NCI-H1417 (cell line): ENCODE data around the gene FGFR3.

Experiments
- DNase-seq, 3 experiments: peaks; one replicate each; lab custom pipeline; 2025; lab: John Stamatoyannopoulos, UW

FGFR3 gene

GRCh38 chr4:1756893-1757779 lies 36.0 kb upstream of the FGFR3 start:
- no peak for DNase-seq

- no peak for DNase-seq
Observed at GRCh38 chr4:1757836-1758235, 35.3 kb upstream of the FGFR3 start.

- no peak for DNase-seq
Observed at GRCh38 chr4:1758306-1759121, 34.6 kb upstream of the FGFR3 start.

- DNase-seq, result no peak
Observed at GRCh38 chr4:1759170-1759817, 33.8 kb upstream of the FGFR3 start.

- no peak for DNase-seq
Observed at GRCh38 chr4:1759818-1760223, 33.3 kb upstream of the FGFR3 start.

GRCh38 chr4:1760521-1761071 lies 32.5 kb upstream of the FGFR3 start:
- no peak for DNase-seq

GRCh38 chr4:1761130-1761689 lies 31.9 kb upstream of the FGFR3 start:
- no peak for DNase-seq

- DNase-seq, result no peak
Observed at GRCh38 chr4:1762264-1763010, 30.7 kb upstream of the FGFR3 start.

- no peak for DNase-seq
Observed at GRCh38 chr4:1763070-1763549, 30.0 kb upstream of the FGFR3 start.

GRCh38 chr4:1763550-1764080 lies 29.5 kb upstream of the FGFR3 start:
- peak in 1 of 3 experiments; percentile 19 for DNase-seq

GRCh38 chr4:1764670-1765069 lies 28.4 kb upstream of the FGFR3 start:
- DNase-seq, result no peak

- DNase-seq, result no peak
Observed at GRCh38 chr4:1765409-1766072, 27.6 kb upstream of the FGFR3 start.

- DNase-seq, result peak in 2 of 3 experiments; percentile 41 to 48
Observed at GRCh38 chr4:1766106-1767060, 26.7 kb upstream of the FGFR3 start.

GRCh38 chr4:1767061-1767769 lies 25.9 kb upstream of the FGFR3 start:
- DNase-seq, result peak in 2 of 3 experiments; percentile 41 to 48

GRCh38 chr4:1767770-1768366 lies 25.2 kb upstream of the FGFR3 start:
- peak in 1 of 3 experiments; percentile 4 for DNase-seq

GRCh38 chr4:1768367-1769034 lies 24.6 kb upstream of the FGFR3 start:
- no peak for DNase-seq

- DNase-seq, result no peak
Observed at GRCh38 chr4:1769692-1770091, 23.4 kb upstream of the FGFR3 start.
